Measurements from ENCODE around the gene PITX2.

PITX2 gene

DNA sequence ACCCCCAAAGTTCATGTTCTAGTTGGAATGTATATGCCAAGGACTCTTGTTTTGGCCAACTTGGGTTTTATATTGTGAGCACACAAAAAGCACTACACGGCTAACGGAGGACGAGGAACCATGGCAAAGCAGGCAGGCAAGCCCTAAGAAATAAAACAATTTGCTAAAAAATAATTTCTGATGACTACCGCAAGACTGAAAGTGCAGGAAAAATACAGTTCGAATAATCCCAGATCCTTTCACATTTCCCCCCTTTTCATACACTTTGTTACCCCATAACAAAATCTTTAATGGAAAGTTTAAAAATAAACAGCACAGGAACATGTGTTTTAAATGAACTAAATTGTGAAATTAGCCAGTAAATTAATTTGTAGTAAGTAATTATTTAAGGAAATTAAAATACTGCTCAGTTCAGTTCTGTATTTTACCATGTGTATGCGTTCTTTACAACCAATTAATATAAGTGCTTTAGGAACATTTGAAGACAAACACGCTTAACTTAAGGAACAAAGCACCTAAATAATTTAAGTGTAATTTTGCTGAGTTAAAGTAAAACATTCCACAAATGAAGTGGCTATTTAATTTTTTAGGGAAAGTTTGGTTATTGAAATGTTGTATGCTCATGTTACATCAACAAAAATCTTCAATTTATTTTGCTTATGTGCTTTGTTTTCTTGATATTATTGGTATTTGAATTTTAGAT, 12.4 kb upstream of the PITX2 start:
- Histone ChIP-seq H3K27me3 (ENCODE audit: insufficient read depth, low read depth) (no peaks in the 10 kb centered on the region), H3K4me2 (no peak overlapping the region), H3K79me2 (ENCODE audit: insufficient read depth, low read depth) (no peaks in the 10 kb centered on the region), H2AFZ (ENCODE audit: low read depth) (no peak overlapping the region), H3K36me3 (ENCODE audit: insufficient read depth) (no peaks in the 10 kb centered on the region), H3K27ac (no peak overlapping the region), H3K9ac (no peak overlapping the region), H3K4me1 (ENCODE audit: low read depth, poor library complexity, severe bottlenecking) (no peaks in the 10 kb centered on the region), H3K4me3 (IDR thresholded peaks at IDR 0.05; ENCODE audit: insufficient read depth, low read depth, low read length) (no peak overlapping the region), H4K20me1 (ENCODE audit: insufficient read depth) (no peaks in the 10 kb centered on the region)
- TF ChIP-seq CTCF (conservative IDR thresholded peaks at IDR 0.05; ENCODE audit: low read depth, low read length), result no peak

DNA sequence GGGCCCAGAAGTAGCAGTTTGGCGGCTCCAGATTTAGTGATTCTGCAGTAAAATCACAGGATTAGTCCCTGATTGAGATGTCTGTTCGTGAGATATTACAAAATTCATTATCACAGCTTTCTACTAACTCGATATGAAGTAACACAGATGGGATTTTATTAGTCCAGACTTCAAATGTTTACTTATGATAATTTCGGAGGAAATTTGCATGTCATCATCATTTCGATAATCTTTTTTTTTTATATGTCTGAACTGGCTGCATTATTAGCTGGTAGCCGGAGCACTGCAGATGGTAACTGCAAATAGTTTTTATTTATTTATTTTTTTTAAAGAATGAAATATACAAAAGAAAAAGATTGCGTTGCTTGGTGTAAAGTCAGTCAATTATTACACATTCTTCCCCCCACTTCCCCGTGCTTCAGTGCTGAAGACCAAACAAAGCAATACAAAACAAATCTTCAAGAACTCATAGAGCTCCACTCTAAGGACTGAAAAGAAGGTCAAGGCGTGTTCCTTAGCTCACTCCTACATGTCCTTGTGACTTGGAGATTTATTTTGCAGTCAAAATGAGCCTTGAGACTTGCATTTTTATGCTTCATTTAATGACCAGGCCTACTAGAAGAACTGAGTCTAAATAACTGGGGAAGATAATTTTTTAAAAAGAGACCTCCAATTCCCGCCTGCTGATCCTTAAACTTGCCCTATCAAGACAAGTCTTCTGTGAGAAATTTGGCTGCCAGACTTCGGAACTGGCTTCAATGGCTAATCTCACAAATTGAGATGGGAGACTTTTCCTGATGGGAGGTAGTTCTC, 11.7 kb upstream of the PITX2 start:
- no peak overlapping the region for H3K4me2 ChIP-seq
- H4K20me1 ChIP-seq (ENCODE audit: insufficient read depth), result no peaks in the 10 kb centered on the region
- TF ChIP-seq CTCF (conservative IDR thresholded peaks at IDR 0.05; ENCODE audit: low read depth, low read length), result no peak
- H3K9ac ChIP-seq, result no peak overlapping the region
- H2AFZ ChIP-seq (ENCODE audit: low read depth), result no peak overlapping the region
- no peak overlapping the region for H3K27ac ChIP-seq
- H3K36me3 ChIP-seq (ENCODE audit: insufficient read depth), result no peaks in the 10 kb centered on the region
- no peak overlapping the region for H3K4me3 ChIP-seq (IDR thresholded peaks at IDR 0.05; ENCODE audit: insufficient read depth, low read depth, low read length)
- no peaks in the 10 kb centered on the region for H3K4me1 ChIP-seq (ENCODE audit: low read depth, poor library complexity, severe bottlenecking)
- no peaks in the 10 kb centered on the region for H3K79me2 ChIP-seq (ENCODE audit: insufficient read depth, low read depth)
- H3K27me3 ChIP-seq (ENCODE audit: insufficient read depth, low read depth), result no peaks in the 10 kb centered on the region

DNA sequence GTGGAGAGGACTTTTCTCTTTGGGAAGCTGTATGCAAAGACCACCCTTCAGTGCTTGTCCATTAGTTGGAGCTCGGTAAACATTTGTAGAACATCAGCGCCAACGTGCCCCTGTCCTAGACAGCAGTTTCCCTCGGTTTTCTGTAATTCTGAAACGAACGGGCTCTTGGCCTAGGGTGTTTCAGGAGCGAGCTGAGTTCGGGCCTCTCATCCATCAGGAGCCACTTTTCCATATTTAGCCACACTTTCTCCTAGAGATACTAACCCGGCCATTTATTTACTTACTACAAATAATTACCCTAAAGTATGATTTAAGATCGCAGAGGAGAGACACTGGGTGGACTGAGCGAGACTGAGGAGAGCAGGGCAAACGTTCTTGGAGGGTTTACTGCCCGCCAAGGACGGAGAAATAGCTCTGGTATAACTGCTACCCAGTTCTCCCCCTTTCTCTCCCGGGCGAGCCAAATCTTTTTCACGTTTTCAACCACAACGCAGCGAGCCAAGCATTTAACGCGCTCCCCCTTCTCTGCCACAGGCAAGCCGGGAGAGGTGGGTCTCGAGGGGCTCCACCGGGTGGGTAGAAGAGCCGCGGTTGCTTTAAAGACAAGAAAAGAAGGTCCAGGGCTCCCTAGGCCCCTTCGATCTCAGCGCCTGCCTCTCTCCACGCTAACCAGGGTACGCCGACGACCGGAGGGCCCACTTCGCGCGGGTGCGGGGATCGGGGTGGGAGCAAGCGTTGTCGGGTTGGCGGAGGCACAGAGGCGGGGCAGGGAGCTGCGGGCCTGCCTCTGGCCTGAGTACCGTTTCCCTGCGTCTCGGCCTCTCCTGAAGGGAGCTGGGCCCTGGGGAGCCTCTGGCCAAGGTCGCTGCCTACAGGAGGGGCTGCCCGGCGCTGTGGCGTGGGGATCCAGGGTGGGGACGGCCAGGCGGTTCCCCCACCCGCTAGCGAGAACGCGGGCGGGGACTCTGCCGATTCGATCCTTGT, 10.8 kb upstream of the PITX2 start:
- Histone ChIP-seq H3K27ac (no peak overlapping the region), H3K36me3 (ENCODE audit: insufficient read depth) (no peaks in the 10 kb centered on the region), H3K4me1 (ENCODE audit: low read depth, poor library complexity, severe bottlenecking) (no peaks in the 10 kb centered on the region), H4K20me1 (ENCODE audit: insufficient read depth) (no peaks in the 10 kb centered on the region), H3K79me2 (ENCODE audit: insufficient read depth, low read depth) (no peaks in the 10 kb centered on the region), H2AFZ (ENCODE audit: low read depth) (no peak overlapping the region), H3K4me3 (IDR thresholded peaks at IDR 0.05; ENCODE audit: insufficient read depth, low read depth, low read length) (no peak overlapping the region), H3K9ac (no peak overlapping the region), H3K4me2 (no peak overlapping the region), H3K27me3 (ENCODE audit: insufficient read depth, low read depth) (no peaks in the 10 kb centered on the region)
- no peak for TF ChIP-seq CTCF (conservative IDR thresholded peaks at IDR 0.05; ENCODE audit: low read depth, low read length)

Measured in KMS-11 (cell line).